Testis (tissue), 2 donors: Measurements from ENCODE around the gene SHB.

Source experiments
- CTCF ChIP-seq, 3 experiments: fragments of 450-650 bp in 2 of 3; fragments of 200-600 bp in 1 of 3; sonication (generic) in 1 of 3; IDR thresholded peaks; one replicate each; pipeline ENCODE4 v1.5.1; 2016 to 2019; ENCODE audit warnings: antibody characterized with exemption in 3 of 3, mild to moderate bottlenecking in 2 of 3, moderate library complexity in 1 of 3
- POLR2A ChIP-seq: fragments of 450-650 bp; IDR thresholded peaks from one replicate; pipeline ENCODE4 v1.6.1; 2017; ENCODE audit warnings: antibody characterized with exemption, mild to moderate bottlenecking, moderate library complexity

- no peak for TF ChIP-seq CTCF (IDR thresholded peaks at IDR 0.05)
- no peak for TF ChIP-seq POLR2A
Measured at GRCh38 chr9:37904445-37905130, 164.4 kb downstream of the SHB start.
